HepG2 (cell line): ENCODE measurements around the gene SRP68. TPM values are rescaled to one million over a fixed set of nuclear protein-coding genes. Genes with fewer than 3 reads are reported as not detected.

Experiments
- ARNT ChIP-seq: fragments of 450-650 bp; IDR thresholded peaks from 2 replicates; pipeline ENCODE4 v1.6.1; 2017
- ASH2L ChIP-seq: fragments of 300-600, 200-600 bp; sonication (generic); IDR thresholded peaks from 2 replicates; pipeline ENCODE4 v1.7.0; 2017; ENCODE audit warnings: low read depth, mild to moderate bottlenecking, moderate library complexity, mixed read lengths, low read length; ENCODE audit not compliant: insufficient read length
- ATF7 ChIP-seq, 2 experiments: fragments of 450-650 bp in 1 of 2; sonication (generic) in 1 of 2; formaldehyde crosslinking in 1 of 2; IDR thresholded peaks; 2 replicates each; pipeline versions ENCODE4 v1.4.0 to v1.6.1; 2016 to 2020; ENCODE audit warnings: antibody characterized with exemption in 1 of 2, mild to moderate bottlenecking in 1 of 2, missing genetic modification reagents in 1 of 2
- CHD4 ChIP-seq: fragments of 200-600 bp; sonication (generic); IDR thresholded peaks from 2 replicates; pipeline ENCODE4 v1.7.0; 2017; ENCODE audit warnings: mild to moderate bottlenecking, low read length, borderline replicate concordance
- GABPB1 ChIP-seq: IDR thresholded peaks from 2 replicates; pipeline ENCODE4 v1.6.1; 2016; ENCODE audit warnings: mild to moderate bottlenecking, missing genetic modification reagents, moderate library complexity, missing compliant biosample characterization
- HNRNPL ChIP-seq: fragments of 200-400 bp; formaldehyde crosslinking; IDR thresholded peaks from 2 replicates; pipeline ENCODE4 v1.6.1; 2017; ENCODE audit warnings: mild to moderate bottlenecking, low read depth, low read length
- HNRNPLL ChIP-seq: fragments of 200-400 bp; formaldehyde crosslinking; IDR thresholded peaks from 2 replicates; pipeline ENCODE4 v1.6.1; 2017; ENCODE audit warnings: mild to moderate bottlenecking, low read depth, low read length; ENCODE audit not compliant: poor library complexity, severe bottlenecking
- MTA3 ChIP-seq: sonication (generic); formaldehyde crosslinking; IDR thresholded peaks from 2 replicates; pipeline ENCODE4 v1.4.0; 2020; ENCODE audit warnings: missing genetic modification reagents
- MZF1 ChIP-seq: sonication (generic); formaldehyde crosslinking; IDR thresholded peaks from 2 replicates; pipeline ENCODE4 v1.8.1; 2023; ENCODE audit warnings: mild to moderate bottlenecking, missing genetic modification reagents, borderline replicate concordance
- PAWR ChIP-seq: sonication (generic); formaldehyde crosslinking; IDR thresholded peaks from 2 replicates; pipeline ENCODE4 v1.4.0; 2020; ENCODE audit warnings: missing genetic modification reagents, mild to moderate bottlenecking, borderline replicate concordance
- RBFOX2 ChIP-seq: fragments of 200-400 bp; formaldehyde crosslinking; IDR thresholded peaks from 2 replicates; pipeline ENCODE4 v1.6.1; 2017; ENCODE audit warnings: low read depth, mild to moderate bottlenecking, low read length
- RFXANK ChIP-seq: IDR thresholded peaks from 2 replicates; pipeline ENCODE4 v1.6.1; 2016
- SMAD1 ChIP-seq: sonication (generic); formaldehyde crosslinking; IDR thresholded peaks from 2 replicates; pipeline ENCODE4 v1.4.0; 2020; ENCODE audit warnings: missing genetic modification reagents, low read depth, mild to moderate bottlenecking, borderline replicate concordance
- SRSF1 ChIP-seq: fragments of 200-400 bp; formaldehyde crosslinking; optimal IDR thresholded peaks from 2 replicates; pipeline ENCODE3; 2017; ENCODE audit warnings: mild to moderate bottlenecking, low read depth, low read length, moderate library complexity
- TMF1 ChIP-seq: sonication (generic); formaldehyde crosslinking; IDR thresholded peaks from 2 replicates; pipeline ENCODE4 v1.8.1; 2022; ENCODE audit warnings: low read depth, missing genetic modification reagents
- TRIM22 ChIP-seq: fragments of 450-650 bp; IDR thresholded peaks from 2 replicates; pipeline ENCODE4 v1.6.1; 2017
- TRIM24 ChIP-seq: sonication (generic); formaldehyde crosslinking; IDR thresholded peaks from 2 replicates; pipeline ENCODE4 v1.8.0; 2022; ENCODE audit warnings: mild to moderate bottlenecking, missing genetic modification reagents
- ZFP1 ChIP-seq: IDR thresholded peaks from 2 replicates; pipeline ENCODE4 v1.6.1; 2016
- ZMAT3 ChIP-seq: sonication (generic); formaldehyde crosslinking; conservative IDR thresholded peaks from 2 replicates; pipeline ENCODE4 v1.7.0; 2021; ENCODE audit warnings: missing genetic modification reagents
- ZNF124 ChIP-seq: sonication (generic); formaldehyde crosslinking; IDR thresholded peaks from 2 replicates; pipeline ENCODE4 v1.4.0; 2020; ENCODE audit warnings: missing genetic modification reagents
- ZNF274 ChIP-seq: sonication (generic); formaldehyde crosslinking; IDR thresholded peaks from 2 replicates; pipeline ENCODE4 v1.5.1; 2020; ENCODE audit warnings: mild to moderate bottlenecking, missing genetic modification reagents
- ZNF564 ChIP-seq: sonication (generic); formaldehyde crosslinking; IDR thresholded peaks from 2 replicates; pipeline ENCODE4 v1.8.1; 2023; ENCODE audit warnings: mild to moderate bottlenecking, missing genetic modification reagents
- ZNF572 ChIP-seq: sonication (generic); formaldehyde crosslinking; IDR thresholded peaks from 2 replicates; pipeline ENCODE4 v1.5.1; 2020; ENCODE audit warnings: mild to moderate bottlenecking, missing genetic modification reagents
- ZNF670 ChIP-seq: sonication (generic); formaldehyde crosslinking; IDR thresholded peaks from 2 replicates; pipeline ENCODE4 v1.8.0; 2022; ENCODE audit warnings: mild to moderate bottlenecking, missing genetic modification reagents, borderline replicate concordance
- ZNF672 ChIP-seq: sonication (generic); formaldehyde crosslinking; IDR thresholded peaks from 2 replicates; pipeline ENCODE4 v1.8.1; 2022; ENCODE audit warnings: missing genetic modification reagents
- ZNF773 ChIP-seq: sonication (generic); formaldehyde crosslinking; IDR thresholded peaks from 2 replicates; pipeline ENCODE4 v1.4.0; 2020; ENCODE audit warnings: missing genetic modification reagents, borderline replicate concordance
- polyA plus RNA-seq, 8 experiments: library from polyadenylated mRNA; depleted of rRNA in 3 of 8; stranded (reverse) in 7 of 8; unstranded in 1 of 8; fragments of >200 nt; fragmentation: Illumina TruSeq in 4 of 8; extraction: Trizol in 4 of 8; gene quantifications; 2 replicates each; pipeline versions ENCODE4 v1.2.1 to v1.2.3, GENCODE V29; 2011 to 2016; ENCODE audit warnings: low read depth in 4 of 8, missing spikeins in 1 of 8, mixed read lengths in 1 of 8; ENCODE audit not compliant: insufficient read depth in 1 of 8
- total RNA-seq, 5 experiments: library from RNA; depleted of rRNA; stranded (reverse); fragments of >200 nt; fragmentation: Illumina TruSeq; extraction: Trizol; gene quantifications; 2 replicates each; pipeline ENCODE4 v1.2.3, GENCODE V29; 2016; ENCODE audit warnings: low read depth in 1 of 5
- TF ChIP-seq, protein P1 (sequence below): sonication (generic); formaldehyde crosslinking; IDR thresholded peaks from 2 replicates; pipeline ENCODE4 v1.8.0; 2022; ENCODE audit warnings: mild to moderate bottlenecking, missing genetic modification reagents, borderline replicate concordance
- TF ChIP-seq, protein P2 (sequence below): sonication (generic); formaldehyde crosslinking; IDR thresholded peaks from 2 replicates; pipeline ENCODE4 v1.8.1; 2022; ENCODE audit warnings: mild to moderate bottlenecking, missing genetic modification reagents

The SRP68 gene
- total and polyA plus RNA-seq, 2 of the 13 experiments (the other 11 are each of a cell fraction or from before 2014, with no cell fraction given), result 39.8 to 74.3 TPM

GRCh38 chr17:76005263-76006149, 66.8 kb downstream of the SRP68 start (continued):
- TF ChIP-seq, protein P1, sequence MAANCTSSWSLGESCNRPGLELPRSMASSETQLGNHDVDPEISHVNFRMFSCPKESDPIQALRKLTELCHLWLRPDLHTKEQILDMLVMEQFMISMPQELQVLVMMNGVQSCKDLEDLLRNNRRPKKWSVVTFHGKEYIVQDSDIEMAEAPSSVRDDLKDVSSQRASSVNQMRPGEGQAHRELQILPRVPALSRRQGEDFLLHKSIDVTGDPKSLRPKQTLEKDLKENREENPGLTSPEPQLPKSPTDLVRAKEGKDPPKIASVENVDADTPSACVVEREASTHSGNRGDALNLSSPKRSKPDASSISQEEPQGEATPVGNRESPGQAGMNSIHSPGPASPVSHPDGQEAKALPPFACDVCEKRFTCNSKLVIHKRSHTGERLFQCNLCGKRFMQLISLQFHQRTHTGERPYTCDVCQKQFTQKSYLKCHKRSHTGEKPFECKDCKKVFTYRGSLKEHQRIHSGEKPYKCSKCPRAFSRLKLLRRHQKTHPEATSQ (CRISPR knock-in tag), result no peak
- TF ChIP-seq MTA3 (no peak), SRSF1 (no peak), HNRNPLL (no peak), ARNT (no peak), ZFP1 (no peak), ZNF564 (no peak), GABPB1 (0 out of 2 replicates have a peak, but pooled peaks have one; percentile 26), ZNF672 (CRISPR knock-in tag) (no peak), ATF7 (IDR thresholded peaks at IDR 0.05) (no peak), ATF7 (CRISPR knock-in tag; IDR thresholded peaks at IDR 0.05) (no peak), PAWR (CRISPR knock-in tag) (no peak), HNRNPL (peak; percentile 81), TMF1 (no peak), TRIM24 (CRISPR knock-in tag) (no peak), ZNF773 (CRISPR knock-in tag) (no peak), SMAD1 (CRISPR knock-in tag) (0 out of 2 replicates have a peak, but pooled peaks have one; percentile 47), CHD4 (no peak), RBFOX2 (no peak), ZMAT3 (CRISPR knock-in tag) (no peak), ZNF572 (CRISPR knock-in tag) (peak; percentile 78; the same call in 1 of the 2 replicates), TRIM22 (no peak), ASH2L (peak; percentile 26), ZNF670 (CRISPR knock-in tag) (no peak; the same call in 1 of the 2 replicates), MZF1 (CRISPR knock-in tag) (no peak), RFXANK (0 out of 2 replicates have a peak, but pooled peaks have one; percentile 37), ZNF124 (CRISPR knock-in tag) (no peak), ZNF274 (CRISPR knock-in tag) (no peak)
- TF ChIP-seq, protein P2, sequence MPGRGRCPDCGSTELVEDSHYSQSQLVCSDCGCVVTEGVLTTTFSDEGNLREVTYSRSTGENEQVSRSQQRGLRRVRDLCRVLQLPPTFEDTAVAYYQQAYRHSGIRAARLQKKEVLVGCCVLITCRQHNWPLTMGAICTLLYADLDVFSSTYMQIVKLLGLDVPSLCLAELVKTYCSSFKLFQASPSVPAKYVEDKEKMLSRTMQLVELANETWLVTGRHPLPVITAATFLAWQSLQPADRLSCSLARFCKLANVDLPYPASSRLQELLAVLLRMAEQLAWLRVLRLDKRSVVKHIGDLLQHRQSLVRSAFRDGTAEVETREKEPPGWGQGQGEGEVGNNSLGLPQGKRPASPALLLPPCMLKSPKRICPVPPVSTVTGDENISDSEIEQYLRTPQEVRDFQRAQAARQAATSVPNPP, result no peak
